Coronary artery (tissue), 2 donors: Measurements from ENCODE around the gene GPSM1.

Source experiments
- DNase-seq: peaks from one replicate; pipeline ENCODE4 v3.0.0-alpha.2; 2017; ENCODE audit warnings: low spot score
- H3K27ac ChIP-seq, 2 donors: fragments of 200-600 bp; sonication (generic); one replicate each; pipeline ENCODE4 v1.5.1; 2016 to 2019
- H3K4me3 ChIP-seq: fragments of 200-600 bp; sonication (generic); 2 replicates; pipeline ENCODE4 v1.5.1; 2016; ENCODE audit warnings: mild to moderate bottlenecking, moderate library complexity
- CTCF ChIP-seq: fragments of 200-600 bp; sonication (generic); IDR thresholded peaks from one replicate; pipeline ENCODE4 v1.5.1; 2019; ENCODE audit warnings: antibody characterized with exemption

The GPSM1 gene

GRCh38 chr9:136286359-136286986 is 40.9 kb upstream of the GPSM1 start:
- Histone ChIP-seq H3K27ac (no peak overlapping the region), H3K4me3 (no peak overlapping the region)
- no peak for TF ChIP-seq CTCF
- DNase-seq = no peak

- DNase-seq = no peak
- no peak for TF ChIP-seq CTCF
- H3K4me3 ChIP-seq = no peak overlapping the region
- no peak overlapping the region for H3K27ac ChIP-seq
Measured at GRCh38 chr9:136286987-136287379, 40.4 kb upstream of the GPSM1 start.

- no peak for DNase-seq
- no peak overlapping the region for H3K27ac ChIP-seq
- no peak overlapping the region for H3K4me3 ChIP-seq
- no peak for TF ChIP-seq CTCF
Measured at GRCh38 chr9:136287960-136288753, 39.2 kb upstream of the GPSM1 start.

- no peak for TF ChIP-seq CTCF
- H3K27ac ChIP-seq = no peak overlapping the region
- DNase-seq = no peak
- H3K4me3 ChIP-seq = no peak overlapping the region
Measured at GRCh38 chr9:136289651-136290507, 37.5 kb upstream of the GPSM1 start.

GRCh38 chr9:136290508-136291000 is 36.8 kb upstream of the GPSM1 start:
- no peak for DNase-seq
- no peak overlapping the region for H3K27ac ChIP-seq

More at GRCh38 chr9:136290508-136291000, 36.8 kb upstream of the GPSM1 start:
- TF ChIP-seq CTCF = no peak
- no peak overlapping the region for H3K4me3 ChIP-seq
